ENCODE measurements around the gene THEMIS.
"Not testable (repeated sequence)": the region's sequence is repeated elsewhere in the genome, so short reads cannot be mapped to it uniquely, and the experiment has no call there.

Gene THEMIS, protein sequence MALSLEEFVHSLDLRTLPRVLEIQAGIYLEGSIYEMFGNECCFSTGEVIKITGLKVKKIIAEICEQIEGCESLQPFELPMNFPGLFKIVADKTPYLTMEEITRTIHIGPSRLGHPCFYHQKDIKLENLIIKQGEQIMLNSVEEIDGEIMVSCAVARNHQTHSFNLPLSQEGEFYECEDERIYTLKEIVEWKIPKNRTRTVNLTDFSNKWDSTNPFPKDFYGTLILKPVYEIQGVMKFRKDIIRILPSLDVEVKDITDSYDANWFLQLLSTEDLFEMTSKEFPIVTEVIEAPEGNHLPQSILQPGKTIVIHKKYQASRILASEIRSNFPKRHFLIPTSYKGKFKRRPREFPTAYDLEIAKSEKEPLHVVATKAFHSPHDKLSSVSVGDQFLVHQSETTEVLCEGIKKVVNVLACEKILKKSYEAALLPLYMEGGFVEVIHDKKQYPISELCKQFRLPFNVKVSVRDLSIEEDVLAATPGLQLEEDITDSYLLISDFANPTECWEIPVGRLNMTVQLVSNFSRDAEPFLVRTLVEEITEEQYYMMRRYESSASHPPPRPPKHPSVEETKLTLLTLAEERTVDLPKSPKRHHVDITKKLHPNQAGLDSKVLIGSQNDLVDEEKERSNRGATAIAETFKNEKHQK

DNA sequence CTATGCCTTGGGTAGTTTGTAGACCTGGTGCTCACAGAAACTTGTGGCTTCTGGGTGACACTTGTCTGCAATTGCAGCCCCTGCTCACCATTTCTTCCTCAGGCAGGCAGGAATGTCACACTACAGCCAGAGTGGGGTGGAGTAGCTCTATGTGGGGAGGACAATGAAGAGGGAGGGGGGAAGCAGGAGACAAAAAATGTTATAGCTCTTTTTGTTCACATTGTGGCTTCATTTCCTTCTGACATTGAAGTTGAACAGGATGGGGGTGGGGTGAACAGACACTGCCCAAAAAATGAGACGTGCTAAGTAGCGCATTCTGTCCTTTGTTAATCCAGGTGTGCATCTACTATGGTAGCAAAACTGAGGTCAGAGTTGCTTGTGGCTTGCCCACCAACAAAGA is at the start of gene THEMIS:
Gene THEMIS, minus strand, starts transcription at position 124 of the 400 bp plus-strand sequence. CDS start 126 bp downstream, outside the sequence.
- DNase-seq = no peak

DNA sequence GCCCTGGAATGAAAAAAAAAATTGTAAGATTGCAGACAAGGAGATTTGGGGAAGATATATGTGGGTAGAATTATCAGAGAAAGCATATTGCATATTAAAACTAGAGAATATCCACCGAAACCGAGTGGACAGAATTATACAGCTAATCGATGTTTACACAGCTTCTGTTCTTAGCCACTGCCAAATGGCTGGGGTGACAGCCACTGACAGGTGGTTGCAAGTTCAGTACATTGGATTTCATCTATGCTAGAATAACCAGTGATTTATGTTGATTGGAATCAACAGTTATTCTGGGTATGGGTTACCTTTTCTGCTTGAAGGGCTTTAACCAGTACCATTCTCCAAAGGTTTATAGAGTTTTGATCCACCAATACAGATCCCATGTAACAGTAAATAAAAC is 48.4 kb upstream of the THEMIS start:
- DNase-seq = no peak

DNA sequence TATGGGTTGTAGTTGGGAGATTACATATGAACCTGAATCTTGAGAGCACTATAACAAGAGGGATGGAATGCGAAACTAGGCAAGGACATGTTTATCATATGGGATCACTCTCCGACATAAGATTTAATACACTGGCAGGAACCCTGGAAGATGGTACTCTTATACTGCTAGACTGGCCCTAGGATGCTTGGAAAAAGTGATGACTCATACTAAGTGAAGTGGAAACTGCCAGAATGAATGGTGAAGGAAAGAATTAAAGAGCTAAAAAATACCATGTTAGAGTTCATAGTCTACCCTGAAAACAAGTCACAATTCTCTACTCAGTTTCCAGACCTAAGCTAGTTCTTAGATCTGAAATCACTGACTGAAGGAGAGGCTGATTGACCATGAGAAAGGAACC is 45.5 kb upstream of the THEMIS start:
- DNase-seq = no peak

DNA sequence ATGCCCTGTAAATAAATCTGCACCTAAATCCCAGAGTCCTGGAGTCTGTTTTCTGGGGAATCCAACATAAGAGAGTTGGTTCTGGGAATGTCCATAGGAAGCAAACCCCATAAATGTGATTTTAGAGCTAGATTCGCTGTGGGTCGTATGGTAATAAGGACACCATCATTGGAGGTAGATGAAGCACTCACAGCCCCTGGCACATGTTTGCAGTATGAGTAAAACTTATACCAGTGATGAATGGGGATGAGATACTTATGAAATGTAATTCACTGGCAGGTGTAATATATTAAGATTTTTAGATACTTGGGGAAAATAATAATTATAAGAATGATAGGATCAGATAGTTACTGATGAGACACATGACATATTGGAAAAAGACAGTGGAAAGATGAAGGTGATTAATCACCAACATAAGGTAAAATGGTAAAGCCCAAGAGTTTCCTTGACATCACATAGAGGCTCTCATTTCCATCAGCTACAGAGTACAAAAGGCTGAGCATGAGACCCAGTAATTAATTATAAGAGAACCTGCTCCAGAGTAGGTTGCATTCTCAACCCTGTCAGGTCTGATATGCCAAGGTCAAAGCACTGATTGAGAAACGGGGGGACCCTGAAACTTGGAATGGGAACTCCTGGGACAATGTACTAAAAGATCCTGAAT is 44.7 kb upstream of the THEMIS start:
- no peak for DNase-seq

DNA sequence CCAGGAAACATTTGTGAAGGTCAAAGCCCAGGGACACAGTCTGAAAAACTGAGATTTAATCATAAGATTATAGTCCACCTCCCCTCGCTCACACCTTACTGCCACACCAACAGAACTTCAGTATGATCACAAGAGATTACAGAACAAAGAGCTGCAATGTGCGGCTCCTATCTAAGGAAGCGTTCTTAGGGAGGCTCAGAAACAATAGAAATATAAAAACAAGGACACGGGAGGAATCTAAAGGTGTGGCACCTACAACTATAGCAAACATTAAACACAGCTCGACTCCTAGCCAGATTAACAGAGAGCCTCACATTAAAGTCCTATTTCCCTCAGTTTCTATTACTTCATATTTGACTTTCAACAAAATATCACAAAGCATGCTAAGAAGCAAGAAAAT is 40.4 kb upstream of the THEMIS start:
- DNase-seq = no peak

DNA sequence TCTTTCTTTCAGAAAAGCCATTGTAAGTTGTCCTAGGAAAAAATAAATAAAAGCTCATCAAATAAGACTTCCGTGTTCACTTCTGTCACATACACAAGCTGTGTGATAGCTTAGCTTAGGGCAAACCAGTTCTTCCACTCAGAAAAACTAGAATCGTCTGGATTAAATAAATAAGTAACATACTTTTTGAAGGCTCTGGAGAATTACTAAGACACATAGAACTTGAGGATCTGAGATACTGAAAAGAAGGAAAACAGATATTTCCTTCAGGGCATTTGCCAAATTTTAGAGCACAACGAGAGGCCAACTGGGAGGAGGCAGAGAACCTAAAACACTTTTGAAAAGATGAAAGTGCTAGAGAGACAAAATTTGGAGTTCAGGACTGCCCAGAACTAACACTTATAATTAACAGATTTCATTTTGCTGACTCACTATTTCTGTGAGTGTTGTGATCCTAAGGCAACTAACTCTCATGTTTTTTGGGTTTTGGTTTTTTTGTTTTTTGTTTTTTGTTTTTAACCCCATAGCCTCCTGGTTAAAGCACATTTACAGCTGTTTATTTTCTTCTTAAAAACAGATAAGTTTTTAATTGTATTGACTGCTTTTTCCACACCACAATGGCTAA is 38.7 kb upstream of the THEMIS start:
- peak; percentile 13 for DNase-seq

DNA sequence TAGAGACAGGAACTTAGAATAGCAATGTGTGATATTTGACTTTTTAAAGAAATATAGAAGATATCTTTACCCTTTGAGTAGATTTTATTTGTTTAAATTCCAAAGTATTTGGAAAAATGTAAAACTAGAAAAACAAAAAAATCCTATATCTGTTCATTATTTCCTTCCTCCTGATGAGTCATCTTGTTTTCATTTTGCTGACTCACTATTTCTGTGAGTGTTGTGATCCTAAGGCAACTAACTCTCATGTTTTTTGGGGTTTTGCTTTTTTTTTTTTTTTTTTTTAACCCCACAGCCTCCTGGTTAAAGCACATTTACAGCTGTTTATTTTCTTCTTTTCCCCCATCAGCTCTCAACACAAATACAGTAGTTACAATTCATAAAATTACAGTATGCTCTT is 37.8 kb upstream of the THEMIS start:
- no peak for DNase-seq

DNA sequence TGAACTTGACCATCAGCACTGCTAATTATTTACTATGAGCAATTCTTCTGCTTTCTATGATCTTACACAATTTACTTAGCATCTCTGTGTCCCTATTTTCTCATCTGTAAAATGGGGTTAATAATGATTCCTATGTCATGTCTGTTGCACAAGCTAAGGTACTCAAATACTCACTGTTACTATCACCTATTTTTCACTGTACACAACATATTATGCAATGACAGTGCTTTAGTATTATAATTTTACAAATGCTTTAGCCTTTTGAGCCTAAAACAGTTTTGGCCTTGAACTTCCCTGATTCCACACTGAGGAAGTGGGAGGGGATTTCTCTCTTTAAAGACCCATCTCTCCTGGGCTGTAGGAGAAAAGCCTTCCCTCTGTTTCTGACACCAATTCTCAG is 36.9 kb upstream of the THEMIS start:
- DNase-seq = no peak

DNA sequence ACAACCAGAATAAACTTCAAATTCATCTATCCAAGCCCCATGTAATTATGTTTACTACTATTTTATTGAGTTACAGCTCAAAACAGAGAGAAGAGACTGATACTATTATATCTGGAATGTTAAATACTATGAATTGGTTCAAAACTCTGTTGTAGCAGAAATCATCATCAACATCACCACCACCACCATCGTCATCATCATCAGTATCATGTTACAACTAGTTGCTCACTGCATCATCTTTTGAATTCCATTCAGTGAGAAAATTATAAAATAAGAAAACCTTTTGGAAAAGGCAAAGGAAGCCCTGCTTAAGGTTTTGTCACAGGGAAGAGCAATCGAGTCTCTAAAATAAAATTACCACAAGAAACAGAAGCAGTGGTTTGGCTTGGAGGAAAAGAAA is 36.2 kb upstream of the THEMIS start:
- no peak for DNase-seq

DNA sequence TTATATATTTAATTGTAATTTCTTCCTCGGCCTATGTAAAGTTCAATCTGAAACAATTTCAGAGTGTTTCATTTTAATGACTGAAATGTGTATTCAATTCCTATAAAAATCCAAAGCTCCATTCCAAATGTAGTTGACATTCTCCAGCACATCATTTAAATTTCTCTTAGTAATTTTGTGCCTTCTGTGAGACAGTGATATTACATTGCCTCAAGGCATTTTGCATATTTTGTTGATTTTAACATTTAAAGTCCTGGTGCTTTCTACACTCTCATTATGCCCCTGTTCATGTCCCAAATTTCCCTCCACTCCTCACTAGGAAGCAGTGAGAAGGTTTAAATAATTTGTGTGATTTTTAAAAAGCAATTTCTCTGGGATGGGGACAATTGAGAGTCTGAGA is 34.1 kb upstream of the THEMIS start:
- no peak for DNase-seq

DNA sequence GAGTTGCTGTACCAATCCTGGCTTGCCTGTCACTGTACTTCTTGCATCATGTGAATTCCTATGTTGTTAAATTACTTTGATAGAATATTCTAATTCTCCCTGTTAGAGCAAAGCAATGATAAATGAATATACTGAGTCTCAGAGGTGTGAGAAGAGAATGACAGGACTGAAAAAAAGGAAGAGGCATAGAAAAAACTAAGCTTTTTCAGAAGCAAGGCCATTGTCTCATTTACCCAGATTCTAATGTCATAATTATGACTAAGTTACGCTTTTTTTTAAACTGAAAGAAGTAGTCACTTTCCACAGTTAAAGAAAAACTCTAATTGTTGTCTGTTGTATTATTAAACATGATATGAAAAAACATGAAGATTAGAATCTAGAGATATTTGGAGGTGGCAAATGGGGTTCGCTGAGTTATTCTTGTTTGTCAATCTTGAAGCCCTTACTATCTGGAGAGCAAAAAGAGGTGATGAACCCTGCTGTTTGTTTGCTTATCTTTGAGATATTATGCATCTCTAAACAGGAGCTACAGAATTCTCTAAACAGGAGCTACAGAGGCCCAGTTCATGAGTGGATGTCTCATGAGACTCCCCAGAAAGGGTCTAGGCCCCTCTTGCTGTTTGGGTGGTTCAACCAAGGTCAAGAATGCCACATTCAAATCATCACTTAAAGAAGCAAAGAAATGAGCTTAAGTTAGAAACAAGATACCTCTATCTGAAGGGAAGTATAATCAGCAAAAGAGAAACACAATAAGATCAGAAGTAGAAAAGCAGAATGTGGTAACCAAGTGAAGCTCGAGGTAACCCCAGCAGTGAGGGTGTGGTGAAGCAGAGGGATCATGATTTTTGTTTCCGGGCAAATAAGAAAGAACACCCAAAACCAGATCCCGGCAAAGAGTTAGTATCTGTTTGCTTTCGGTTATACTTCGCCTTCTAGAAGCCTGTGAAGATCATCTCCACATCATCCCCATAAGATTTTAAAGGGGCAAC is 33.3 kb upstream of the THEMIS start:
- DNase-seq = no peak

DNA sequence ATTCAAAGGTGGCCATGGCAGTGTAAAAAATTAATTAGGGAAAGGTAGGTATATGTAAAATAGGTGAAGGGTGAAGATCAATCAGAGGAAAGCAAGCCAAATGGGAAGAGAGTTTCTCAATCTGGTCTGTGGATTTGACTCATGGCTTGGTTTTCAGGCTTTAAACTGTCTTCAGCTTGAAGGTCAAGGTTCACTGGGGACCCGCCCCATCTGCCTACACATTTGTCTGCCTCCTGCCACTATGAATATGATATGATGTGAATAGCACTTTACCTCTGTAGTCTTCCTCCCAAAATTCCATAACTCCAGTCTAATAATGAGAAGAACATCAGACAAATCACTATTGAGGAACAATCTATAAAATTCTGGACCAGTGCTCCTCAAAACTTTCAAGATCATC is 32.3 kb upstream of the THEMIS start:
- no peak for DNase-seq

DNA sequence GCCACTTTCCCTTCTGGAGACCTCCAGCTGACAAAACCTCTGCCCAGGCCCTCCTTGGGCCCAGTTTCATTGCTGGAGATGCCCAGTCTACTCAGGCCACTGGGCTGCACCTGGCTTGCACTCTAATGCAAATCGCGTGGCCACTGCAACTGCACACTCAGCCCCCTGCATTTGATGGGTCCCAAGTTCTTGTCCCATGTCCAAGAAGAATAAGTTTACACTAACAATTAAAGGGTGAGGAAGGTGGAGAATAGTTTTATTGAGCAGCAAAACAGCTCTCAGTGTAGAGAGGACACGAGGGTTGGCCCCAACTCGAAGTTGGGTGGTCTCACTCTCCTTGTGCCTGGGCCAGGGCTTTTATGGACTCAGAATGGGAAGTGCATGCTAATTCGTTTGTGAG is 31.9 kb upstream of the THEMIS start:
- no peak for DNase-seq

DNA sequence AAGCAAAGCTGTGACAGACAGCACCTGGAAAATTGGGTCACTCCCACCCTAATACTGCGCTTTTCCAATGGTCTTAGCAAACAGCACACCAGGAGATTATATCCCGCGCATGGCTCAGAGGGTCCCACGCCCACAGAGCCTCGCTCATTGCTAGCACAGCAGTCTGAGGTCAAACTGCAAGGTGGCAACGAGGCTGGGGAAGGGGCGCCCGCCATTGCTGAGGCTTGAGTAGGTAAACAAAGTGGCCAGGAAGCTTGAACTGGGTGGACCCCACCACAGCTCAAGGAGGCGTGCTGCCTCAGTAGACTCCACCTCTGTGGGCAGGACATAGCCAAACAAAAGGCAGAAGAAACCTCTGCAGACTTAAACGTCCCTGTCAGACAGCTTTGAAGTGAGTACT is 25.6 kb upstream of the THEMIS start:
- not testable (repeated sequence) for DNase-seq

DNA sequence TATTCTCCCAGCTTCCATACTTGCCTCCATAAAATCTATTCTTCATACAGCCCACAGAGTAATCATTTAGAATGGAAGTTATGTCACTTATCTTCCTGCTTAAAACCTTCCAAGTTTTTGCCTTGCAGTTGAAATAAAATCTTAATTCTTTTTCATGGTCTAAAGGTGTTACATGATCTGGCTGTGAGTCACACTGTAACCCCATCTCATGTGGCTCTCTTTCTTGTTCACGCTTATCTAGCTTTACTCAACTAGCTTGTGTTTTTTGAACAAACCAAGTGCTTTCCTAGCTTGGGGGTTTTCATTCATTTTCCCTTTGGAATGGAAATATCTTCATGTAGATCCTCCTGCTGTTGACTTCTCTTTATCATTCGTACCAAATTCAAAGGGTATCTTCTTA is 23.6 kb upstream of the THEMIS start:
- DNase-seq = no peak

DNA sequence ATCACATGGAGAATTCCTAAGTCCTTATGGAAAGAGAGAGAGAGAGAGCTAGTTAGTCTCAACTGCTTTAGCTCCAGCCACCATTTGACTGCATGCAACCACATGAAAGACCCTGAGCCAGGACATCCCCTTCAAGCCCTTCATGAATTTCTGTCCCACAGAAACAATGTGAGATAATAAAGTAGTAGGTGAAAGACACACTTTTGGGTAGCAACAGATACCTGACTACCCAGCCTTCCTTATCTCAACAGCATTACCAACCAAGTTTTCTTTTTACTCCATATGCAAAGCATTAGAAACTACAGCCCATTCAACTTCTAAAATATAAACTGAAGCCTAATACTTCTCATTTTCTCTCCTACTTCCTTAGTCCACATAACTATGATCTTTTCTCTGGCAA is 23.2 kb upstream of the THEMIS start:
- DNase-seq = no peak

DNA sequence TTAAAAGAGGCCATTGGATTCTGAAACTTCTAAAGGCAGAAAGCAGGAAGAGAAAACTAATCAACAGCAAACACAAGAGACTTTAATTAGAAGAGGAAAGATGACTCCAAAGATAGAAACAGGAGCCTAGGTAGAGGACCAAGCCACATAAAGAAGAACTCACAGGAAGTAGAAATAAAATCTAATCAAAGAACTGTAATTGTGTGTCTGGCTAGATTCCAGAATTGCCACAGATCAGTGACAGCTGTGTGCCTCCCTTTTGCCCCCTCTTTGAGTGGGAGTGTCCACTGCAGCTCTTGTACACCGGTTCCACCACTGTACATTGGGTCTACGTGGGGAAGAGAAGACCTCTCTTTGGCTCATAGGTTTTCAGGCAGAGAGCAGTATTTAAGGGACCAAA is 22.3 kb upstream of the THEMIS start:
- peak; percentile 50 for DNase-seq

DNA sequence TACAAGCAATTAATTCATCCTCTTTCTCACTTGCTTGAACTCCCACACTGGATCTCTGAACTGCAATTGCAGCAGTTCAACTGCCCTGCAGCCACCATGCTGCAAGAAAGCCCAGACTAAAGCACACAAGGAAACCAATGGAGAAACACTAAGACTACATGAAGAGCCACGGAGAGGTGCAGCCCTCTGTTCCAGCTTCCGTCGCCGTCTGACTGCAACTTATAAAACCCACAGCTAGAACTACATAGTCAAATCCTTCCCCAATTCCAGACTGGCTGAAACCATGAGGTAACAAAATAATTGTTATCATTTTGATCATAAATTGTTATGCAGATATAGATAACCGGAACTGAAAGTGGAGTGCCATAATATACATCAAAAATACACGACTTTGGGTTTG is 21.1 kb upstream of the THEMIS start:
- no peak for DNase-seq

DNA sequence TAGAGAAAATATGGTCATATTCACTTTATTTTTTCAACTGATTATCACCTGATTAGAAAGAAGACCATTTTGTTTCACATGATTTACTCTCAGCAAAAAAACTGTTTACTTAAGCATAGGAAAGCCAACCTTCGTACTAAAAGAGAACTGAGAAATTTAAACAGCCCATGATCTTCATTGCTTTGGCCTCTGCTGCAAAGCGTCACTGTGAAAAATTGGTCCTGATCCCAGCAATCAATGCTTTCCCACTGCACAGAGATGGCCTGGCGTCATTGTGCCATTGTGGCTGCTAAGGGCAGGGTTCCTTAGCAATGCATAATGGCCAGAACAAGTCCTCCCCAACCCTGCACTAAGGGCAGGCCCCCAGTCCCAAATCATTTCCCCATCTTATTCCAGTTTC is 19.9 kb upstream of the THEMIS start:
- DNase-seq = no peak

DNA sequence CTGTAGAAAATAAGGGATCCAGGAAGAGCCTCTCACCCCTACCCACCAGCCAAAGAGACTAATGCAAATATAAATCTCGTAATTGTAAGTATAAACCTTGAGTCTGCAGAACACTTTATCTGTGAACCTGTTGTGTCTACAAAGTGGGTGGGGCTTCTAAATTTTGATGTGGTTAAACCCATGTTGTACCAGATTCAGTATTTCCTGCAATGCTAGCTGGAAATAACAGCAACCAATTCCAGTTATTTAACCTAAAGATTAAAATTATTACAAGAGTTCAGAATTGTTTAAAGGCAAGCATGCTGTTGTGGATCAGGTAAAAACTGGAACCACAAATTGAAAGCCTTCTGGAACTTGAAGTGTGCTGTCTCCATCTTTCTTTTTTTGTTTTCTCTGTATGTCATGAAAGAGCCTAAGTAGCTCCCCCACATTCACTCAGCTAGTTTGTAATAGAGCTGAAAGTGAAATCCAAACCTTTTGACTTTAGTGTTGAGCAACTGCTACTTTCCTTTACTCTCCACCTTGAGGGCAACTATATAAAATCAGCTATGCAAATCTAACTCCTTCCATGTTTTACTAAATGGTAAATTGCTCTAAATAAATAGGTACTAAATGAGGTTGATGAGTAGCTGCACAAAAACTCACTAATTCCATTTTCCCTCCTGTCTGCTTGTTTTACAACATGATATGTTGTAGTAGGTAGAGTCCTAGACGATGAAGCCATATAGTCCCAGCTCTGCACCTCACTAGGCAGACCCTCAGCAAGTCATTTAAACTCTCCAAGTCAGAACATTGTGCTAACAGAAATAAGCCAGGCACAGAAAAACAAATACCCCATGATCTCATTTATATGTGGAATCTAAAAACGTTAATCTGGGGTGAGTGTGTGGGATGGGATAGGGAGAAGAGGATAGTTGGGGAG is 17.9 kb upstream of the THEMIS start:
- no peak for DNase-seq

DNA sequence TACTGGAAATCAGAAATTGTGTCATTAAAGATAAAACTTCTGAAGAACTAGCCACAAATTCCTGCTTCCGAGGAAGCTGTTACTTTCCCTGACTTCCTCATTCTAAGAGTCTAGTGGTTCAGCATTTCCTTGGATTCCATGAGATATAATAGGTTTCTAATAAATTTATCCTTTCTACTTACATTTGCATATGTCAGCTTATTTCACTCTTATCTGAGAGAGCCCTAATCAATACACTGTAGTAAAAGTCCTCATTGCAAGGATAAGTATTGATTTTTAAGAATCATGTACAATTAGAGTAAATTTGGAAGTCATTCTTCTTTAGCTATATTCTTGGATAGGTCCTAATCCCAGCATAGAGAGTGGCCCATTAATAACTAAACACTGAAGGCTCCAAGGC is 16.9 kb upstream of the THEMIS start:
- DNase-seq = no peak
